ENCODE measurements around the gene GASK1A.
"Not testable (repeated sequence)": the region's sequence is repeated elsewhere in the genome, so short reads cannot be mapped to it uniquely, and the experiment has no call there.

GASK1A gene

GRCh38 chr3:43030162-43030935, 51.2 kb downstream of the GASK1A start:
- DNase-seq (ENCODE audit: insufficient read length, low spot score) (no peak), FAIRE-seq (no peak)

GRCh38 chr3:43031485-43031884, 52.4 kb downstream of the GASK1A start:
- DNase-seq (ENCODE audit: insufficient read length, low spot score): no peak
- FAIRE-seq: no peak

- no peak for FAIRE-seq
- no peak for DNase-seq (ENCODE audit: insufficient read length, low spot score)
These were observed 52.9 kb downstream of the GASK1A start for GRCh38 chr3:43031889-43032545.

- DNase-seq (ENCODE audit: insufficient read length, low spot score): no peak
- FAIRE-seq: no peak
These were observed 53.8 kb downstream of the GASK1A start for GRCh38 chr3:43032646-43033628.

GRCh38 chr3:43034200-43034599, 55.1 kb downstream of the GASK1A start:
- FAIRE-seq: no peak

GRCh38 chr3:43034911-43035310, 55.8 kb downstream of the GASK1A start:
- FAIRE-seq: no peak
- no peak for DNase-seq (ENCODE audit: insufficient read length, low spot score)

More at GRCh38 chr3:43034200-43034599, 55.1 kb downstream of the GASK1A start:
- DNase-seq (ENCODE audit: insufficient read length, low spot score): no peak

- DNase-seq (ENCODE audit: insufficient read length, low spot score): no peak
These were observed 56.8 kb downstream of the GASK1A start for GRCh38 chr3:43035801-43036365.

GRCh38 chr3:43036621-43037423, 57.7 kb downstream of the GASK1A start:
- DNase-seq (ENCODE audit: insufficient read length, low spot score) (no peak), FAIRE-seq (no peak)

More at GRCh38 chr3:43035801-43036365, 56.8 kb downstream of the GASK1A start:
- FAIRE-seq: no peak

GRCh38 chr3:43038010-43038409, 58.9 kb downstream of the GASK1A start:
- FAIRE-seq (no peak), DNase-seq (ENCODE audit: insufficient read length, low spot score) (no peak)

GRCh38 chr3:43041517-43041916, 62.4 kb downstream of the GASK1A start:
- FAIRE-seq: no peak
- no peak for DNase-seq (ENCODE audit: insufficient read length, low spot score)

GRCh38 chr3:43043071-43043766, 64.1 kb downstream of the GASK1A start:
- FAIRE-seq: no peak

GRCh38 chr3:43043793-43044192, 64.7 kb downstream of the GASK1A start:
- FAIRE-seq: no peak

More at GRCh38 chr3:43043071-43043766, 64.1 kb downstream of the GASK1A start:
- no peak for DNase-seq (ENCODE audit: insufficient read length, low spot score)

GRCh38 chr3:43045079-43045478, 66.0 kb downstream of the GASK1A start:
- FAIRE-seq; DNase-seq (ENCODE audit: insufficient read length, low spot score): not testable (repeated sequence)

More at GRCh38 chr3:43043793-43044192, 64.7 kb downstream of the GASK1A start:
- no peak for DNase-seq (ENCODE audit: insufficient read length, low spot score)

GRCh38 chr3:43046583-43046982, 67.5 kb downstream of the GASK1A start:
- FAIRE-seq (no peak), DNase-seq (ENCODE audit: insufficient read length, low spot score) (no peak)

- no peak for DNase-seq (ENCODE audit: insufficient read length, low spot score)
- no peak for FAIRE-seq
These were observed 69.4 kb downstream of the GASK1A start for GRCh38 chr3:43048470-43048869.

GRCh38 chr3:43053291-43053690, 74.2 kb downstream of the GASK1A start:
- DNase-seq (ENCODE audit: insufficient read length, low spot score) (no peak), FAIRE-seq (no peak)

GRCh38 chr3:43054754-43055153, 75.6 kb downstream of the GASK1A start:
- no peak for FAIRE-seq
- no peak for DNase-seq (ENCODE audit: insufficient read length, low spot score)

GRCh38 chr3:43055393-43055792, 76.3 kb downstream of the GASK1A start:
- no peak for FAIRE-seq
- DNase-seq (ENCODE audit: insufficient read length, low spot score): no peak

All from HTR-8/SVneo (cell line).